DOHH2 (cell line): Measurements from ENCODE around the gene TMTC2.

Experiments
- EZH2phosphoT487 ChIP-seq: fragments of 200-600 bp; sonication (generic); IDR thresholded peaks from 2 replicates; pipeline ENCODE4 v1.6.1; 2017; ENCODE audit warnings: borderline replicate concordance, mild to moderate bottlenecking, antibody characterized with exemption, low read length, moderate library complexity, mixed read lengths
- TF ChIP-seq, protein P1 (sequence below): fragments of 200-600 bp; sonication (generic); IDR thresholded peaks from one replicate; pipeline ENCODE4 v1.5.1; 2014; ENCODE audit warnings: antibody characterized with exemption, mild to moderate bottlenecking, low read depth, low read length; ENCODE audit not compliant: poor library complexity, severe bottlenecking

DNA sequence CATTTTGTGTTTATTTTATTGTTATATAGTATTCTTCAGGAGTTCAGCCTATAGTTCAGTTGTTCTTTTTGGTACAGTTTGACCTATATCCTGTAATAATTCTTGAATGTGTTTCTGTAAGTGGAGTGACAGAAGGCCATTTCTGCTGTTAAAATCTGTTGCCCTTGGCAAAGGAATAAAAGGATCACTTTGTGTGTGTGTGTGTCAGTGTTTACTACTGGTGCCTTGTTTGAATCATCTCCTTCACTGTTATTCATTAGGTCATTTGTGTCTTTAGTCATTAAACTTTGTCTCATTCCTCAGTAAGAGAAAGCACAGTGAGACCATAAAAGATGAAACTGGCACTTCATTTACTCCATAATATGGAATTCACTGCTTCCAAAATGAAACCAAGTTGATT, 130.7 kb downstream of the TMTC2 start:
- TF ChIP-seq, protein P1, sequence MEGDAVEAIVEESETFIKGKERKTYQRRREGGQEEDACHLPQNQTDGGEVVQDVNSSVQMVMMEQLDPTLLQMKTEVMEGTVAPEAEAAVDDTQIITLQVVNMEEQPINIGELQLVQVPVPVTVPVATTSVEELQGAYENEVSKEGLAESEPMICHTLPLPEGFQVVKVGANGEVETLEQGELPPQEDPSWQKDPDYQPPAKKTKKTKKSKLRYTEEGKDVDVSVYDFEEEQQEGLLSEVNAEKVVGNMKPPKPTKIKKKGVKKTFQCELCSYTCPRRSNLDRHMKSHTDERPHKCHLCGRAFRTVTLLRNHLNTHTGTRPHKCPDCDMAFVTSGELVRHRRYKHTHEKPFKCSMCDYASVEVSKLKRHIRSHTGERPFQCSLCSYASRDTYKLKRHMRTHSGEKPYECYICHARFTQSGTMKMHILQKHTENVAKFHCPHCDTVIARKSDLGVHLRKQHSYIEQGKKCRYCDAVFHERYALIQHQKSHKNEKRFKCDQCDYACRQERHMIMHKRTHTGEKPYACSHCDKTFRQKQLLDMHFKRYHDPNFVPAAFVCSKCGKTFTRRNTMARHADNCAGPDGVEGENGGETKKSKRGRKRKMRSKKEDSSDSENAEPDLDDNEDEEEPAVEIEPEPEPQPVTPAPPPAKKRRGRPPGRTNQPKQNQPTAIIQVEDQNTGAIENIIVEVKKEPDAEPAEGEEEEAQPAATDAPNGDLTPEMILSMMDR, result no peak
- no peak for TF ChIP-seq EZH2phosphoT487
